Stimulated activated naive CD4-positive, alpha-beta T cell (primary cell): Measurements from ENCODE around the gene GNA15.
"Not testable (repeated sequence)": the region's sequence is repeated elsewhere in the genome, so short reads cannot be mapped to it uniquely, and the experiment has no call there.

ENCODE experiments used
- DNase-seq, 6 experiments: peaks; one replicate each; lab custom pipeline; 2025; lab: John Stamatoyannopoulos, UW

GNA15 gene

GRCh38 chr19:3149526-3150505 is 14.0 kb downstream of the GNA15 start:
- no peak for DNase-seq

GRCh38 chr19:3150739-3151329 is 15.0 kb downstream of the GNA15 start:
- no peak for DNase-seq

- DNase-seq, result no peak
These were observed 16.0 kb downstream of the GNA15 start for GRCh38 chr19:3151563-3152418.

GRCh38 chr19:3152419-3152780 is 16.6 kb downstream of the GNA15 start:
- no peak for DNase-seq

GRCh38 chr19:3153286-3154230 is 17.7 kb downstream of the GNA15 start:
- no peak for DNase-seq

- DNase-seq, result not testable (repeated sequence)
These were observed 18.6 kb downstream of the GNA15 start for GRCh38 chr19:3154447-3154846.

- DNase-seq, result peak; percentile 49 to 71 (median 61)
These were observed 19.3 kb downstream of the GNA15 start for GRCh38 chr19:3154957-3155736.

- DNase-seq, result no peak
These were observed 21.4 kb downstream of the GNA15 start for GRCh38 chr19:3157096-3157845.

- no peak for DNase-seq
These were observed 23.7 kb downstream of the GNA15 start for GRCh38 chr19:3159565-3159964.

GRCh38 chr19:3160219-3160618 is 24.4 kb downstream of the GNA15 start:
- DNase-seq, result no peak

GRCh38 chr19:3161453-3161852 is 25.6 kb downstream of the GNA15 start:
- no peak for DNase-seq

- no peak for DNase-seq
These were observed 26.8 kb downstream of the GNA15 start for GRCh38 chr19:3162418-3163229.

- DNase-seq, result peak; percentile 41 to 77 (median 58)
These were observed 27.5 kb downstream of the GNA15 start for GRCh38 chr19:3163230-3163886.

GRCh38 chr19:3163943-3164342 is 28.1 kb downstream of the GNA15 start:
- no peak for DNase-seq

GRCh38 chr19:3167533-3168272 is 31.9 kb downstream of the GNA15 start:
- no peak for DNase-seq

GRCh38 chr19:3171894-3172672 is 36.2 kb downstream of the GNA15 start:
- DNase-seq, result no peak

- DNase-seq, result not testable (repeated sequence)
These were observed 36.8 kb downstream of the GNA15 start for GRCh38 chr19:3172673-3173000.
